Activated CD8-positive, alpha-beta memory T cell treated with anti-CD3 and anti-CD28 coated beads for 24 hours (primary cell): ENCODE measurements around the gene TXNDC2.

Experiments
- DNase-seq: peaks from one replicate; pipeline ENCODE4 v3.0.0-alpha.2; 2020

TXNDC2 gene

DNA sequence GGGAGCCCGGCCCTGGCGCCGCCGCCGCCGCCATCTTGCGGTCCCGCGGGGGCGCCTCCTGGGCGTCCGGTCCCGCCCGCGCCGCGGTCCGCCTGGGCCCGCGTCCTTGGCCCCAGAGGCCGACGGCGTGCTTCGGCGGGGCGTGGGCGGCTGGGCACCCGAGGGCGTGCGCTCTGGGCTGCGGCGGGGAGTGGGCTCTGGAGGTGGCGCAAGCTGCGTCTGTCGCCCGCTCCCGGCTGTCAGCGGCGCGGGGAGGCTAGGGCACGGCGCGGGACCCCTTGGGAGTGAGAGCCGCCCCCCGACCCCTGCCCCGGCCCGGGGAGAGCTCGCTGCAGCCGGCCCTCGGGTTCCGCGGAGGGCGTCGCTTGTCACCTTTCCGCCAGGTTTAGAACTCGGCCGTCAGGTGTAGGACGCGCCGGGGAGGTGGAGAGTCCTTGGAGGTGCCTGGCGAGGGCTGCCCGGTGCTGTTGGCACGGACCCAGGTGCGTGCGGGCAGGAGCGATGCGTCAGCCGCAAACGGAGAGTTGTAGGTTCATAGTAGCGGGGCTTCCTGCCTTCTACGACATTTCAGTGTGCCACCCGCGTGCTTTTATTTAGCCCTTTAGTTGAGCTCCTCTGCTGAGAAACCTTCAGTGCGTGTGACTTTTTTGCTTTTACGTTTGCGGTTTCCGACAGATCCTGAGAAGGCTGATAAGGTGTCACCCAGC, 29.0 kb downstream of the TXNDC2 start:
- DNase-seq = peak; percentile 89

DNA sequence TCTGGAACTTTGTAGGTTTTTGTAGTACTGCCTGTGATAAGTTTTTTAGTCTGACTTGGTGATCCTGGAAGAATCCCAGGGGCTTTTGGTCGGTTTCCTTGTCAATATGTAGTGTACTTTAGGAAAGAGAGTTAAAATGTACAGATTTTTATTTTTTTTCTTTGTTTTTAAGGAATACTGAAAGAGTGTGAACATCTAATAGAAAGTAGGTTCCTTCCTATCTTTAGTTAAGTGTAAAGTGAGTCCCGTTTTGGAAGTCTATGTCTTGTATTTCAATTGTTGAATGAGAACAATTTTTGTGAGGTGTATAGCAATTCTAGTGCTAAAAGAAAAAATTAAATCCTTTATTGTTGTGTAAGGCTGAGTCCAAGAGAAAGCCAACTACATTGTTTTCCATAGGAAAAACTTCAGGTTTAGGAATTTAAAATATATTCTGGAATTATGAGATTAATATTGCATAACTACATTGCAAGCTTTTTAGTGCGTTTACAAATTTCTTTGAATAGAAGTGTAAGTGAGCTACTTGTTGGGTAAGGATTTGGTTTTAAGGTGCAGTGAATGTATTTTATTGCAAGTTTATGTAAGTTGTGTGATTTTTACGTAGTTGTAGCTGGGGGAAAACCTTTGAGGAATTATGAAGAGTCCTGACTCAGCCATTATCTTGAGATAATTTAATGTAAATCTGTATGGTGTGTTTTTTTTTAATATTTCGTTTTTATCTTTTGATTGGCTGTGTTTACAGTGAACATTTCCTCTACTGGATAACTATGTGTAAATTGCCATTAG, 29.7 kb downstream of the TXNDC2 start:
- DNase-seq = no peak

DNA sequence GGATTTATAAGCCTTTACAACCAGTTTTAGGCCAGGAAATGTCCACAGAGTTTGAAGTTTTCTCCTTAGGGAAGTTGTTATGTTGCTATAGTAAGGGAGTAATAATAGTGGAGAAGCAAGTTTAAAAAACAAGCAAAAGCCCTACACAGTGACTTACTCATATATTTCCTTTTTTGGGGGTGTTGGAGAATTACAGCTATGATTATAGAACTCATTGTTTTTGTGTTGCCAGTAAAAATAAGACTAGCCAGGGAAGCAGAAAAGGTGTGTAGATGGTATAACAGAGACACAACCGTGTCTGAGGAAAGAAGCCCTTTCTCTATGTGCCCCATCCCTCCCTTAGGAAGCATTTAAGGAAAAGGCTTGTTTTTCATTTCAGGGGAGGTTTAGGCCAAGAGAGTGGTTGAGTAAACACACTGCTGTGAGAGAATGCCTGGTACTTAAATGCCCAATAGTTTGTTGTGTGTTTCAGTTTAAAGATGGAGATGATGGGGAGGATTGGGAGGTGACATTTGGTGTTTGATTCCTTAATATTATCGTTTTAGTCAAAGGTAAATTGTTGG, 30.4 kb downstream of the TXNDC2 start:
- no peak for DNase-seq

DNA sequence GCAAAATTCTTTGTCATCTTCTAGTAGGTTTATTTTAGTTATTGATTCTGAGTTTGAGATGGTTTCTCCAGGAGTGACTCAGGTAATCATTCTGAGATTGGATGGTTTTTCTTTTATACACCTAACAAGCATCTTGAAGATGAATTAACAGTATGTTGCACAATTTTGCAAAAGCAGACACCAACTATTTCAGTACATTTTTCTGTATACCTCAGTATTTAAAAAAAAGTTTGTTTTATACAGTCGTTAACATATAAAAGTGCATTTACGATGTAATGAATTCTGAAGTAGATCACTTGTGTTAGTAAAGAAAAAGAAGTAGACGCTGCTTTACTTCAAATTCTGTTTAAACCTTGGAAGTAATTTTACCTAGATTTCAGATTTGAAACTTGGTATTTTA, 31.0 kb downstream of the TXNDC2 start:
- no peak for DNase-seq

DNA sequence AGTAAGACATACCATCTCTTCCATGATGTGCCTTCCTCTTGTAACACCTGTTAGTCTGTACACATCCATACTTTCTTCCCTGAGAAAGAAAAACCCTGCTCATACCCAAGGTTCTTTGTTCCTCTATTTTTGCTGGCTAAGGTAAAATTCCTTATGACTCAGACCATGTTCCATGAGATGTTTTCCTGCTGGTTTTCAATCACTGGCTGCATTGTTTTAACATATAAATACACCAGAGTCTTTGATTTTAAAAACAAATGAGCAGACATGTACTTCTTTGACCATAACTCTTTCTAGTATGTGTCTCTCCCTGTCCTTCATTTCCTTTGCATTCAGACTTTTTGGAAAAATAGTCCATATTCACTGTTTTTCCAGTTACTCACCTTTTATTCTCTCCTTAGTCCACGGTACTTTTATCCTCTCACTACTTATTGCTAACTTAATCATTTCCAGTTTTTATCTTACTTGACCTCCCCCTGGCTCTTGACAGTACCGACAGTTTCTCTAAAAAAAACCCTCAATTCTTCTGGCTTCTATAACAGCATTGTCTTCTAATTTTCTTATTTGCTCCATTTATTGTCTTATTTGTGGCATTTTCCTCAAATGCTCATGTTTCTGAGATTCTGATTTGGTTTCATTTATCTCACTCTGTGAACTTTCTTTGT, 32.4 kb downstream of the TXNDC2 start:
- DNase-seq = no peak

DNA sequence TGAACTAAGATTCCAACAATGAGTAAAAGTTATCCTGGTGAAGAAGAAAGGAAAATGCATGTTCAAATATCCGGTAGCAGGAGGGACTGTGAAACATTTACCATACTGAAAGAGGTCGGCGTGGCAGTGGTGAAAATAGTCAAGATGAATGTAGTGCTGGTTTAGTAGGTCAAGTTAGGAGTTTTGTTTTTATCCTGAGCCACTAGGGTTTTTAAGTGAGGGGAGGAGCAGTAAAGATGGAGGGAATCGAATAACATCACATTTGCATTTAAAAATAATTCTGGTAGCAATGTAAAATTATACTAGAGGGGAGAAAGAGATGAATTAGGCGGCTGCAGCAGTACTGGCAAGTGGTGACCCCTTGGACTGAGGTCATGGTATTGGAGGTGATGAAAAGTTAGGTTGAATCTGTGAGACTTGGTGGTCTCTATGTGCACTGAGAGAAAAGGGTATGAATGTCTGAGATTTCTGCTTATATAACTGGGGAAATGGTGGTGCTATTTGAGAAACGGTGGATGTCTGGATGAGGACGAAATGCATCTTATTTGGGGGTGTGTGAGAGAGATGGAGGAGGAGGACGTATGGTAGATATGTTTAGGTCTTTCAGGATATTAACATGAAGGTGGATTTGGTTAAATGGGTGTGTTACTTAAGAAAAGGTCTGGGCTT, 33.9 kb downstream of the TXNDC2 start:
- no peak for DNase-seq

DNA sequence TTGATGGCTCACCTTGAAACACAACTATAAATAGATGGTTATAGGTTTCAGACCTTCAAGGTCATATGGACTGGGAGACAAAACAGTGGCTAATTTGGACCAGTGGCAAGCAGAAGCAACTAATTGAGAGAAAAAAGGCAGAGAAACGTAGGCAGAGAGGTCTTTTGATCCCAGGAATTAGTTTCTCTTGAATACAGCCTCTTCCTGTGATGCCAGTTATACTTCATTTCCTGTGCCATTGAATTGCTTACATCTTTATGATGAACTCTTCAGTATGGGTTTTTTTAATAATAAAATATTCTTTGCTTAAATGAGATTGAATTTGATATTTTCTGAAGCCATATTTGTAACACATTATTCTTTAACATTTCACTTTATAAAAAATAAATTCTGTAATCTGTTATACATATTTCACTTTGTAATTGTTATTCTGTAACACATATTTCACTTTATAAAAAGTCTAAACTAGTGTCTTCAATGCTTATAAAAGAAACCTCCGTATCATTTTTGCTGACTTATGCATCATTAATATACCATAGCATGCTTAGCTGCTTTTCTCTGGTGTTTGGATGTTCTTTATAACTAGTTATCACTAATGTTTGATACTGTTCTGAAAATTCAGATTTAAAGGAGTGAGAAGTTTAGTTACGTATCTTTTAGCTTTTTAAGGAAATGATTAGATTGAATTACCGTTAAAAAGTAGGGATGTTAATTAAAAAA, 37.0 kb downstream of the TXNDC2 start:
- DNase-seq = no peak

DNA sequence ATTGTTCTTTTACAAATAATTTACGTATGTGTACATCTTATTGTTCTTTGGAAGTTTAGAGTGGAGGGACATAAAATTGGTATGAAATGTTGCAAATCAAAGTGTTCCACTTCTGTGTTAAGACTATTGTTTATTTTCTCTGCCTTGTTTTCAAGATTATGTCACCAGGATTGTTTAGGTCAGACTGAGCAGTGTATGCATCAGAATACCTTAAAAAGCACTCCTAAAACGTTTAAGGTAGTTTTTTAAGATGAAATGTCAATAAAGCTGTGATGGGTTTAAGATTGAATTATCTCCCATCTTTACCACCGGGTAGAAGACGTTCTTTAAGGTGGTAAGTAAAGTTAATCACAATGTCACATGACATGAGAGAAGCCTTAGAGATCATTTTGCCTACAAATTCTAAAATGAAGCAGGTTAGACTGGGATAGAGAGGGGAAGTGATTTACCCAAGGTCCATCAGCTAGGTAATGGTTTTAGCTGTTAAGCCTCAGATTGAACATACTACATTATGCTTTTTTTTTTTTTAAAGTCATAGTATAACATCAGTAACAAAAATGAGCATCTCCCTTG, 38.7 kb downstream of the TXNDC2 start:
- DNase-seq = no peak

DNA sequence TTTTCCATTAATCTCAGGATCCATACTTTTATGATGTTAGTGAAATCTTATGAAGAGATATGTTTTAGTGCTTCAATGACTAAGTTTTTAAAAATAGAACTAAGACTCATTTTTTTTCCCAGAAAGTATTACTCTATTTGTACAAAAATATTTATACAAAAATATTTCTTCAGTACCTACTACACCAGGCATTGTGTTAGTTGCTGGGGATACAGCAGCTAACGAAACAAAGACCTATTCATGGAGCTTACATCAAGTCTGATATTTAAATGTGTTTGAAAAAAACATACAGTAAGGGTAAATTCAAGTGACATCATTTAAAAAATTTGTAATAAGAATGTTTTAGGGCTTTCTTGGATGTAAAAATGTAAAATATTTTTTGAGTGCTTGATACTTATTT, 39.6 kb downstream of the TXNDC2 start:
- DNase-seq = no peak

DNA sequence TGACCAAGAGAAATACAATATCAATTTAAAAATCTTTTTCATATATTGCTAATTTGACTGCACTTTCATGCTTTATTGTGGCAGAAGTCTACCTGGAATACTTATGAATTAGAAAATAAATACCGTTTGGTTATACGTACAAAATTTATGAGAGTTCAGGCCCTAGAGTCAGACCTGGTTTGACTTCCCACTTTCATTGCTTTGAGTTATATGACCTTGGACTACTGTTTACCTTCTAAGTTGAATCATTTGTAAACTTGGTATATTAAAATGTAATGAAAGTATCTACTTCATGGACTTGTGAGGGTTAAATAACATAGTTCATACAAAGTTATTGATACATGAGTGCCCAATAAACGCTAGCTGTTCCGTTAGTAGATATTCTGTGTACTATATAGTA, 40.0 kb downstream of the TXNDC2 start:
- no peak for DNase-seq

DNA sequence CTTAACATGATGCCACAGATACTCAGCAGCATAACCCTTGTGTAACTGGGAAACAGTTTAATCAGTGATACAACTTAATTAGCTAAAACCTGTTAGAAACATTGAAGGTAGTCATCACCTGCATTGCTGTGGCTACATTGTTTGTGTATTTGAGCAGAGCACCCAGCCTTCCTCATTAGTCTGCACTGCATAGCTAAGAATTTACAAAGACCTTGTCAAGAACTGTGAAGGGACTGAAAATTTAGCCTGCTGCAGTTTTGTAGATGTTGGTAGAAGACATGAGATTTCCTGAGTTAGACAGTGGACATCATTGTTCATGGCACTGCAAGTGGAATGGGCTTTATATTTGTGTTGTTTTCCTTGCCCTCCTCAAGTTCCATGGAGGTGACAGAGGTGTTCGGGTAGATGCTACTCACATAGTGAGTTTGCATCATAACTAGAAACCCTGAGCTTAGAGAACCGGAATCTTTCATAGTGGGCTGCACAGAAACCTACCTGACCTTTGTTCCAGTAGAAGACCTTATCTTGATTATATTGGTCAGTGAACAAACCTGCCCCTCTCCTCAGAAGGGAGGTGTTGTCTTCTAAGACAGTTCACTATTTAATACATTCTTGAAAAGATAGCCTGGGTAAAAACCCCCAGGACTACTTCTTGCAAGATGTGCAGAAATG, 40.6 kb downstream of the TXNDC2 start:
- no peak for DNase-seq

DNA sequence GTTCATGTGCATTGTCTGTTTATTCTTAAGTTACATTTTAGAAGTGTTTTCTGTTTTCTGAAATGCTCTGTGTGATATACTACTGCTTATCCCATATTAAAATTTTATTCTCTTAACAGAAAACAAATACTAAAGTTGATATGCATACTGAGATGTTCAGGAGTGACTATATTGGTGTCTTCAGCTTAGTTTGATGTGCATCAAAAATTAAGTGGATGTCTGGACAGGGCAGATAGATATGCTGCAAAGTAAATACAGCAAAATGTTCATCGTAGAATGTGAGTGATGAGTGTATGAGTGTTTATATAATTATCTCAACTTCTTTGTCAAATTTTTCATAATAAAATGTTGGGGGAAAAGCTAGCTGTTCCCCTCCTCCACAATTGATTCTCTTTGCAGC, 41.2 kb downstream of the TXNDC2 start:
- no peak for DNase-seq

DNA sequence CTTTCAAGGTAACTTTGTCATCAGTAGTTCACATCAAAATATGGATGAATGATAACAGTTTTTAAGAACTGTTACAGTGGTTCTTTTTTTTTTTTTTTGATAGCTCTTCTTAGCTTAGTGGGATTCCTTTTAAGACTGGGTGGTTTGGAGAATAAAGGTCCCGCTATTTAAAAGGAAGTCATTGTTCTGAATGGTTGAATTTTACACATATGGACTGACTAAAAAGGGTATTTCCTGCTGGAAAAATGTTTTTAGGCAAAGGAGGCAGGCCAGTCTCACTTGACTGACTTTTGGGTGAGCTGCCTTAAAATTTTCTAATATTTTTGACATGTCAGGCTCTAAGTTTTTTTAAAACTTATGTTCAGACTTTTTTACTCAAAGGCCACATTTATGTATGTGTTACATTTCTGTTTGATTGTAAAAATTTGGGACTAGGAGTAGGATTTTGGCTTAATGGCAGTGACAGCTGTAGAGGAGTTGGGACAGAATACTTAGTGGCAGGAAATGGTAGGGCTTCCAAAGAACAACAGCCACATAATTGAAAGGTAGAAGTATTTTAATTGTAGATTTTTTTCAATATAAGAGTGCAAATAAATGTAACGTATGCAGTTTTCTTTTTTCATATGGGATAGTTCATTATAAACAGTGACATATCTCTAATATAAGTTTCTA, 41.8 kb downstream of the TXNDC2 start:
- DNase-seq = no peak

DNA sequence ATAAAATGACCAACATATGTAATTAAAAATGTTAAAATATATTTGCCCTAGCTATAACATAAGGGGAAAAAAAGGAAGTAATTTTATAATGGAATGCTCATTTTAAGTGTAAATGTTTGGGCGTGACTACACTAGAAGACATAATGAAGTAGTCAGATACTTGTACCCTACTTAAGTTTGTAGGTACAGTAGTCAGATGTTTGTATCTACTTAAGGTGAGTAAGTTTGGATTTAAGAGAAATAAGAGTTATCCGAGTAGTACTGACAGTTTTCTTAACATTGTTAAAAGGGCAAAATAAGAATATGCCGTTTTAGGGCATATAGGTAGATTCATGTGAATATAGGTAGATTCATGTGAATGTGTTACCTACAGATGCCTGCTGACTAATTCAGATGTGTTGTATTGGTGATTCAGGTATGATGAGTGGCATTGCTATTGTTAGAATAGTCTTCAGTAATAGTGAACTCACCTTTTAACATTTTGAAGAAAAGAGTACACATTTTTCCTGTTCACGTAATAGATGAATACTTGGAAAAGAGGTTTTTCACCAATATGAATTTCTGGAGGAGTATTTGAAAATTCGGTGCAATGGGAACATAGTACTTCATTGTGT, 43.0 kb downstream of the TXNDC2 start:
- no peak for DNase-seq

DNA sequence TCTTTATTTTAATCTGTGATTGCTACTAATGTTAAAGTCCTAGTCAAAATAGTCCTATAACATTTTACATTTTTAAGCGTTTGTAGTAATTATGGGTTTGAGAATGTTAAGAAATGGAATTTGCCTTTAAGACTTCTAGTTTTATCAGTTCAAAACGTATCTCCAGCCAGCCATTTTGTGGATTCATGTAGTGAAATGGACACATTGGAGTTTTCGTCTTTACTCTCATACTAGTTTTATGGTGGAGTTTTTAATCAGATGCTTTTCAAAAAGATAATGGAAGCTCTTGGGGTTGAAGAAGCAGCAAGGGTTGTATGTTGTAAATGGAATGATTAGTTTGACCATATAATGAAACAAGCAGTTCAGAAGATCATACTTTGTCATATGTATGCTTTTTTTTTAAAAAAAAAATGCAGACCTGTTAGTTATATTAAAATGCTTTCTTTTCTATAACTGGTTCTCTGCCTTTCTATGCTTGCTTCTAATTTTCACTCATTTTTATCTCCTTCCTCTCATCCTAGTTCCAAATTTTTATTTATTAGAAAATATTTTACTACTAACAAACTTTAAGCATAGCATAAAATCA, 44.6 kb downstream of the TXNDC2 start:
- DNase-seq = no peak

DNA sequence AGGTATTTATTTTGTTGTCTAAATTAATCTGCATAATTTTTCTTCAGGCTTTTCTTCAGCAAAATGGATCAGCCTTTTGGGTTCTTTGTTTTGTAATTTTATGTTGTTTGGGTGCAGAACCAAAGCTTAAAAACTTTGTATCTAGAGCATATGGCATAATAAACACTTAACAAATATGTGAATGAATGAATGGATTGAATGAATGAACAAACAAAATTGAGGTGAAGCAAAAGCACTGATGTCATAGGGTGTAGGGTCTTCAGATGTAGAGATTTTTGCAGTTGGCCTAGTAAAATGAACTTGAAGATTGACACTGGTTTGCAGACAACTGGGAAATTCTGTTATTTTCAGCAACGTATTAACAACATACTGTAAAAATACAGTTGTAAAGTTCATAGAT, 45.4 kb downstream of the TXNDC2 start:
- no peak for DNase-seq

DNA sequence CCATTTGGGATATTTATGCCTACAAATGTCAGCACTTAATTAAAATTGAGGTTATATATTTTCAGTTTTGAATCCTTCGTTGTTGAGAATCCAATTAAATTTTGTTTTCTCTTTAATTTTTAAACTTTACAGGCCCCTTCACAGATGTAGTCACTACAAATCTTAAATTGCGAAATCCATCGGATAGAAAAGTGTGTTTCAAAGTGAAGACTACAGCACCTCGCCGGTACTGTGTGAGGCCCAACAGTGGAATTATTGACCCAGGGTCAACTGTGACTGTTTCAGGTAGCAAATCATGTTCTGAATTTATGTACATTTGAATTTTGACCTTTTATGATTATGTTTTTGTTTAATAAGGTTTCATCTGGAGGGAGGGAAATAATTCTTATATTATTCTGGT, 45.9 kb downstream of the TXNDC2 start:
- DNase-seq = no peak

DNA sequence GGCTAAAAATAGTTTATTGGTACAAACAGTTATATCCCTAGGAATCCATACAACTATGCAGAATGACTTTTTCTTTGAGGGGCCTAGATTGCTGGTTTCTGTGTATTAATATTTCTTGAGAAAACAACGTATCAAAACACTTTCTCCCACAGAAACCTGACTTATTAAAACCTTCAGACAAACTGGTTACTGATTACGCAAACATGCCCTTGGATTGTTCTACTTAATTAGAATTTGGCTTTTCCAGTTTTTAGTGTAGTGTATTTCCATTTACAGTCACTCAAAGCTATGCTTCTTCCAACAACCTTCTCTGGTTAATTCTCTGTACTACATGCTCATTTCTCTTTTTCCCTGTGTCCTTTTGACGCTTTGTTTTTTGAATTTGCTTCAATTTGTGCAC, 48.1 kb downstream of the TXNDC2 start:
- no peak for DNase-seq

DNA sequence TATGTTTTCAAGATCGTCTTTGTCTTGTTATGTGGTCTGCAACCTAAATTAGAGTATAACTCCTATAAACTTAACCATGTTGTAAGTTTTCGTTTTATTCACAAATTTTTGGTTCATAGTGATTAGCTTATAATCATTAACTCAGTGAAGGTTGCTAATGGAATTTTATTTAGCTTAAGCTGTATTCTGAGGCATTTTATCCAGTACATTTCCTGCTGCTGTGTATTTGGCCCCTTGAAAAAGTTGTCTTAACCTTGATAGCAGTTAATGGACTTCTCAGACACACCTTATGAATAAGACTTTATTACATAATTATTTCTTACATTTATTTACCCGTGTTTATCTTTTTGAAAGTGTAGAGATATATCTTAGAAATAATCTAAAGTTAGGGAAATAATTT, 48.5 kb downstream of the TXNDC2 start:
- no peak for DNase-seq
